Type B pancreatic cell (in vitro differentiated cells): ENCODE measurements around the gene RBBP4. TPM values are rescaled to one million over a fixed set of nuclear protein-coding genes. Genes with fewer than 3 reads are reported as not detected.
"Not testable (repeated sequence)": the region's sequence is repeated elsewhere in the genome, so short reads cannot be mapped to it uniquely, and the experiment has no call there.

ENCODE experiments used
- DNase-seq: peaks from one replicate; pipeline ENCODE4 v3.0.0; 2021; ENCODE audit warnings: mixed read lengths; ENCODE audit not compliant: unreplicated experiment; ENCODE audit errors: extremely low spot score
- H3K27ac Mint-ChIP-seq: 2 replicates; pipeline ENCODE4 v1.8.0; 2021; ENCODE audit warnings: mild to moderate bottlenecking, mixed read lengths
- H3K27me3 Mint-ChIP-seq: 2 replicates; pipeline ENCODE4 v1.8.0; 2021; ENCODE audit warnings: mixed read lengths
- H3K36me3 Mint-ChIP-seq: 2 replicates; pipeline ENCODE4 v1.8.0; 2021; ENCODE audit warnings: mixed read lengths
- H3K4me1 Mint-ChIP-seq: one replicate; pipeline ENCODE4 v1.8.0; 2021; ENCODE audit warnings: mixed read lengths; ENCODE audit not compliant: unreplicated experiment
- H3K4me3 Mint-ChIP-seq: 2 replicates; pipeline ENCODE4 v1.8.0; 2021; ENCODE audit warnings: mild to moderate bottlenecking, mixed read lengths
- H3K9me3 Mint-ChIP-seq: 2 replicates; pipeline ENCODE4 v1.8.0; 2021; ENCODE audit warnings: mixed read lengths
- total RNA-seq: library from RNA; stranded (reverse); gene quantifications from 2 replicates; pipeline ENCODE4 v1.2.1, GENCODE V29; 2021; ENCODE audit warnings: low replicate concordance
- TF ChIP-seq, protein P1 (sequence below): fragments of 200-600 bp; sonication (generic); conservative IDR thresholded peaks from 2 replicates; pipeline ENCODE4 v1.5.0; 2021; ENCODE audit warnings: antibody characterized with exemption, mild to moderate bottlenecking

RBBP4 gene
- total RNA-seq, 1 donor from 2014 or later = 386 TPM

DNA sequence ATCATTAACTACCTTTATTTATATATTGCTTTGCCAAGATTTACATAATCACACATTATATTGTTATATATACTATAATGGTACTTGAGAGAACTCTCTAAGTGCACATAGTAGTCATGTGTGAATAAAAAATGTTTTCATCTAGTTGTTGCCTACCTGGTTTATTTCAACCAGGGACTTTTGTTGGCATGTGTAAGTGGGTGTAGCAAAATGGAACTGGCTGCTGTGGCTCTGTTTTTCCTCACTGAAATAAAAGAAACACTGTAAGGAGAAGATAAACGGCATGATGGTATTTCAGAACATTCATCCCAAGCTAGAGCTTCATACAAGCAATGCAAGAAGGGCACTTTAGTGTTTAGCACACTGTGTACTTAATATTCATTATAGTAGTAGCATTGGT lies 14.9 kb downstream of the RBBP4 start:
- H3K9me3 Mint-ChIP-seq = no peaks in the 10 kb centered on the region
- H3K4me1 Mint-ChIP-seq = no peaks in the 10 kb centered on the region
- H3K36me3 Mint-ChIP-seq = peaks cover 32% of the 10 kb centered on the region
- no peak overlapping the region for H3K4me3 Mint-ChIP-seq
- no peaks in the 10 kb centered on the region for H3K27me3 Mint-ChIP-seq
- DNase-seq = no peak
- TF ChIP-seq, protein P1, sequence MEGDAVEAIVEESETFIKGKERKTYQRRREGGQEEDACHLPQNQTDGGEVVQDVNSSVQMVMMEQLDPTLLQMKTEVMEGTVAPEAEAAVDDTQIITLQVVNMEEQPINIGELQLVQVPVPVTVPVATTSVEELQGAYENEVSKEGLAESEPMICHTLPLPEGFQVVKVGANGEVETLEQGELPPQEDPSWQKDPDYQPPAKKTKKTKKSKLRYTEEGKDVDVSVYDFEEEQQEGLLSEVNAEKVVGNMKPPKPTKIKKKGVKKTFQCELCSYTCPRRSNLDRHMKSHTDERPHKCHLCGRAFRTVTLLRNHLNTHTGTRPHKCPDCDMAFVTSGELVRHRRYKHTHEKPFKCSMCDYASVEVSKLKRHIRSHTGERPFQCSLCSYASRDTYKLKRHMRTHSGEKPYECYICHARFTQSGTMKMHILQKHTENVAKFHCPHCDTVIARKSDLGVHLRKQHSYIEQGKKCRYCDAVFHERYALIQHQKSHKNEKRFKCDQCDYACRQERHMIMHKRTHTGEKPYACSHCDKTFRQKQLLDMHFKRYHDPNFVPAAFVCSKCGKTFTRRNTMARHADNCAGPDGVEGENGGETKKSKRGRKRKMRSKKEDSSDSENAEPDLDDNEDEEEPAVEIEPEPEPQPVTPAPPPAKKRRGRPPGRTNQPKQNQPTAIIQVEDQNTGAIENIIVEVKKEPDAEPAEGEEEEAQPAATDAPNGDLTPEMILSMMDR = no peak
- H3K27ac Mint-ChIP-seq = no peak overlapping the region

DNA sequence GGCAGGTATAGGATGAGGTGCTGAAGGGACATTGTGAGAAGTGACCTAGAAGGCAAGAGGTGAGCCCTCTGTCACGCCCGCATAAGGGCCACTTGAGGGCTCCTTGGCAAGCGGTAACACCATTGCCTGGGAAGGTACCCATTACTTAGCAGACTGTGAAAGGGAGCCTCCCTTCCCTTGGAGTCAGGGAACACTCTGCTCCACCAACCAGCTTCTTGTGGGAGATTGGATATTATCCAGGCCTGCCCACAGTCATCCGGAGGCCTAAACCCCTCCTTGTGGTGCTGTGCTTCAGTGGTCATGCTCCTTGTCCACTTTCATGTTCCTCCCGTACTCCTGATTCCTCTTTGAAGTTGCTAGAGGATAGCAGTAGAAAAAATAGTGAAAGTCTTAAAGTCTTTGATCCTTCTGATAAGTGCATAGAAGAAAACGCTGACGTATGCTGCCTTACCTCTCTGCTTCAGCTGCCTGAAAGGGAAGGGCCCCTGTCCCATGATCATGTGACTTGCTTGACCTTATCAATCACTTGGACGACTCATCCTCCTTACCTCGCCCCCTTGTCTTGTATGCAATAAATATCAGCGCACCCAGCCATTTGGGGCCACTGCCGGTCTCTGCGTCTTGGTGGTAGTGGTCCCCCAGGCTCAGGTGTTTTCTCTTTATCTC lies 16.0 kb downstream of the RBBP4 start:
- TF ChIP-seq, protein P1 = no peak
- peaks cover 33% of the 10 kb centered on the region for H3K36me3 Mint-ChIP-seq
- H3K27ac Mint-ChIP-seq = peak overlapping the region; percentile 54
- H3K9me3 Mint-ChIP-seq = no peaks in the 10 kb centered on the region
- H3K4me1 Mint-ChIP-seq = no peaks in the 10 kb centered on the region
- DNase-seq = no peak
- H3K27me3 Mint-ChIP-seq = no peaks in the 10 kb centered on the region
- H3K4me3 Mint-ChIP-seq = no peak overlapping the region

DNA sequence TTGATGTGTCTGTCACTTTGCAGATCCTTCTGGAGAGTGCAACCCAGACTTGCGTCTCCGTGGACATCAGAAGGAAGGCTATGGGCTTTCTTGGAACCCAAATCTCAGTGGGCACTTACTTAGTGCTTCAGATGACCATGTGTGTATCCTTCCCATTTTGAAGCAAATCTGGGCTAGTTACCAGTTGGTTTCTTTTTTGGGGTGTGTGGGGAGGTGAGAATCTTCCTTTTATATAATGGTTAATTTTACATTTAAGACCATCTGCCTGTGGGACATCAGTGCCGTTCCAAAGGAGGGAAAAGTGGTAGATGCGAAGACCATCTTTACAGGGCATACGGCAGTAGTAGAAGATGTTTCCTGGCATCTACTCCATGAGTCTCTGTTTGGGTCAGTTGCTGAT lies 17.7 kb downstream of the RBBP4 start:
- H3K9me3 Mint-ChIP-seq, H3K27me3 Mint-ChIP-seq, H3K4me1 Mint-ChIP-seq, H3K4me3 Mint-ChIP-seq, H3K27ac Mint-ChIP-seq, DNase-seq: not testable (repeated sequence)
- peaks cover 44% of the 10 kb centered on the region for H3K36me3 Mint-ChIP-seq

DNA sequence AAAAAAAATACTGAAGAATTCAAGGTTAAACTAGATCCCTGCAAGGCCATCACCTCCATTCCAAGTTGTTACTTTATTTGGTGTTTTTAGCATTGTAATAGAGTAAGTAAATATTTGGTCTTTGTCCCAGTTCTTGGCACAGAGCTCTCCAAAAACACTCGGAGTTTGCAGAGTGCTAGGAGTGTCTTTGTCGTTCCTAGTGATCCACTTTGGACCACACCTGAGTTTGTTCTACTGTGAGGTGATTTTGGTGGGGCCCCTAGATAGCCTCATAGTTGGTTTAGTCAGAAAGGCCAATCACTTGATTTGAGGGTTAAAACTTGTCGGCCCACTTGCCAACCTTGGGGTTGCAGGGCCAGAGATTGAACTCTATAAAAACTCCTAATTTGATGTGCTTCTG lies 25.9 kb downstream of the RBBP4 start:
- no peak for DNase-seq
- H3K36me3 Mint-ChIP-seq = peaks cover 56% of the 10 kb centered on the region
- peaks cover 10% of the 10 kb centered on the region for H3K4me1 Mint-ChIP-seq
- no peak overlapping the region for H3K27ac Mint-ChIP-seq
- H3K9me3 Mint-ChIP-seq = no peaks in the 10 kb centered on the region
- H3K27me3 Mint-ChIP-seq = no peaks in the 10 kb centered on the region
- no peak overlapping the region for H3K4me3 Mint-ChIP-seq
- TF ChIP-seq, protein P1 = no peak

DNA sequence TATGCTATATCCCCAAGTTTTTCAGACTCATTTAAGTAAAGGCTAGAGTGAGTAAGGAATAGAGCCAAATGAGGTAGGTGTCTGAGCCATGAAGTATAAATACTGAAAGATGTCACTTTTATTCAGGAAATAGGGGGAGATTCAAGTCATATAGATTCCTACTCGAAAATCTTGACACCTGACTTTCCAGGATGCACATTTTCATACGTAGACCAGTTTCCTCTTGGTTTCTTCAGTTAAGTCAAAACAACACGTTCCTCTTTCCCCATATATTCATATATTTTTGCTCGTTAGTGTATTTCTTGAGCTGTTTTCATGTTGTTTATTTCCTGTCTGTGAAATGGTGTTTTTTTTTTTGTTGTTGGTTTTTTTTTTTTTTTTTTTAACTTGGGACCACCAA lies 29.0 kb downstream of the RBBP4 start:
- peaks cover 10% of the 10 kb centered on the region for H3K4me1 Mint-ChIP-seq
- peaks cover 38% of the 10 kb centered on the region for H3K36me3 Mint-ChIP-seq
- not testable (repeated sequence) for H3K27me3 Mint-ChIP-seq, H3K27ac Mint-ChIP-seq, H3K9me3 Mint-ChIP-seq, H3K4me3 Mint-ChIP-seq, DNase-seq

DNA sequence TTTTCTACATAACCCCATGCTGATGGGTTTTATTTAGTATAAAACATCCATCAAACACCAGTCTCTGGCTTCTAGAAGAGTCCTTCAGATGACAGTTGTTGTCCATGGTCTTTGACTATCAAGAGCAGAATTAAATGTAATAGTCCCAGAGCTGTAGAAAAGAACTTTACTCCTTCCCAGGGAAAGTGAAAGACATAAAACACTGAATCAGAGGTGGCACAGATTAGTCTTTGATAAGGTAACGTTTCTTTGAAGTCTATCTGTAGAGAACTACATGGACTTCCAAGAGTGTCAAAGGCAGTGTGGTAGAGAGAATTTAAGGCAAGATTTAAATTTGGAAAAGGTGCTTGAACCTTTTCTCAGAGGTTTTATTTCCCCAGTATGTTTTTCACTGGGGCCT lies 29.6 kb downstream of the RBBP4 start:
- H3K27ac Mint-ChIP-seq = no peak overlapping the region
- TF ChIP-seq, protein P1 = no peak
- H3K4me3 Mint-ChIP-seq = no peak overlapping the region
- H3K9me3 Mint-ChIP-seq = no peaks in the 10 kb centered on the region
- no peak for DNase-seq
- no peaks in the 10 kb centered on the region for H3K27me3 Mint-ChIP-seq
- peaks cover 10% of the 10 kb centered on the region for H3K4me1 Mint-ChIP-seq
- H3K36me3 Mint-ChIP-seq = peaks cover 38% of the 10 kb centered on the region

DNA sequence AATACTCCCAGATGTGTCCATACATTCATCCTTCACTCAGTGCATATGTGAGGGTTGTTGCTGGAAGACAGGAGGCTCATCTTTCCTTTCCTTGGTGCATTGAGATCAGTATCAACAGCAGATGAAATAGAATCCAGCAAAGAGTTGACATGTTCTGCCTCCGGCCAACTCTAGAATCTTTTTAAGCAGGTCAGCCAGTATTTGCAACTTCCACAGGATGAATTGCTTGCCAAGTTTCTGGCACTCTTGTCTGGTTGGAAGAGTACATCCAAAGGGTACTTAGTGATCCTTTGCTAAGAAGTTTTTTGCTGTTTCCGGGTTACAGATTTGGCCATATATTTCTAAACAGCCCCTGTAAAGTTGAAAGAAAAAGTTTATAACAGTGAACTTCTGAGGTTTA lies 30.5 kb downstream of the RBBP4 start:
- Mint-ChIP-seq H3K9me3 (no peaks in the 10 kb centered on the region), H3K36me3 (peaks cover 37% of the 10 kb centered on the region), H3K4me1 (peaks cover 10% of the 10 kb centered on the region), H3K27ac (peak overlapping the region; percentile 31), H3K4me3 (no peak overlapping the region), H3K27me3 (no peaks in the 10 kb centered on the region)
- DNase-seq = no peak
- TF ChIP-seq, protein P1 = no peak
